ENCODE results near the gene TMEM17. TPM values are rescaled to one million over a fixed set of nuclear protein-coding genes. Genes with fewer than 3 reads are reported as not detected.

The TMEM17 gene
- total RNA-seq, 1 donor from 2014 or later: not detected

GRCh38 chr2:62475172-62476011 is 30.6 kb downstream of the TMEM17 start:
- Mint-ChIP-seq H3K4me3 (ENCODE audit: low read depth) (no peak overlapping the region), H3K27ac (no peak overlapping the region), H3K36me3 (ENCODE audit: low read depth) (no peaks in the 10 kb centered on the region), H3K4me1 (ENCODE audit: low read depth) (peaks cover 2% of the 10 kb centered on the region), H3K9me3 (no peaks in the 10 kb centered on the region), H3K27me3 (ENCODE audit: low read depth) (peaks cover 19% of the 10 kb centered on the region)
- no peak for DNase-seq (ENCODE audit: low spot score)
- intact Hi-C loops (cut with micrococcal nuclease): no loop called here

- H3K9me3 Mint-ChIP-seq: no peaks in the 10 kb centered on the region
- no peaks in the 10 kb centered on the region for H3K36me3 Mint-ChIP-seq (ENCODE audit: low read depth)
- no peak for DNase-seq (ENCODE audit: low spot score)
- no peak overlapping the region for H3K4me3 Mint-ChIP-seq (ENCODE audit: low read depth)
- H3K27me3 Mint-ChIP-seq (ENCODE audit: low read depth): peaks cover 19% of the 10 kb centered on the region
- H3K27ac Mint-ChIP-seq: no peak overlapping the region
- intact Hi-C loops (cut with micrococcal nuclease): no loop called here
- peaks cover 2% of the 10 kb centered on the region for H3K4me1 Mint-ChIP-seq (ENCODE audit: low read depth)
Observed at GRCh38 chr2:62474176-62474575, 31.8 kb downstream of the TMEM17 start.

- Mint-ChIP-seq H3K27ac (no peak overlapping the region), H3K36me3 (ENCODE audit: low read depth) (no peaks in the 10 kb centered on the region), H3K4me3 (ENCODE audit: low read depth) (no peak overlapping the region), H3K27me3 (ENCODE audit: low read depth) (peaks cover 20% of the 10 kb centered on the region), H3K4me1 (ENCODE audit: low read depth) (peaks cover 2% of the 10 kb centered on the region), H3K9me3 (no peaks in the 10 kb centered on the region)
- intact Hi-C loops (cut with micrococcal nuclease): no loop called here
- DNase-seq (ENCODE audit: low spot score): no peak
Observed at GRCh38 chr2:62473246-62473827, 32.7 kb downstream of the TMEM17 start.

- H3K4me1 Mint-ChIP-seq (ENCODE audit: low read depth): peaks cover 2% of the 10 kb centered on the region
- H3K27ac Mint-ChIP-seq: no peak overlapping the region
- DNase-seq (ENCODE audit: low spot score): no peak
- no peak overlapping the region for H3K4me3 Mint-ChIP-seq (ENCODE audit: low read depth)
- peaks cover 21% of the 10 kb centered on the region for H3K27me3 Mint-ChIP-seq (ENCODE audit: low read depth)
- intact Hi-C loops (cut with micrococcal nuclease): no loop called here
- no peaks in the 10 kb centered on the region for H3K36me3 Mint-ChIP-seq (ENCODE audit: low read depth)
- no peaks in the 10 kb centered on the region for H3K9me3 Mint-ChIP-seq
Observed at GRCh38 chr2:62472312-62472711, 33.7 kb downstream of the TMEM17 start.

- Mint-ChIP-seq H3K9me3 (no peaks in the 10 kb centered on the region), H3K36me3 (ENCODE audit: low read depth) (no peaks in the 10 kb centered on the region), H3K4me3 (ENCODE audit: low read depth) (no peak overlapping the region), H3K27ac (no peak overlapping the region), H3K27me3 (ENCODE audit: low read depth) (peaks cover 21% of the 10 kb centered on the region), H3K4me1 (ENCODE audit: low read depth) (peaks cover 2% of the 10 kb centered on the region)
- no peak for DNase-seq (ENCODE audit: low spot score)
- intact Hi-C loops (cut with micrococcal nuclease): no loop called here
Observed at GRCh38 chr2:62471816-62472215, 34.2 kb downstream of the TMEM17 start.

- intact Hi-C loops (cut with micrococcal nuclease): no loop called here
- no peak overlapping the region for H3K4me3 Mint-ChIP-seq (ENCODE audit: low read depth)
- no peak for DNase-seq (ENCODE audit: low spot score)
- no peak overlapping the region for H3K27ac Mint-ChIP-seq
- H3K9me3 Mint-ChIP-seq: no peaks in the 10 kb centered on the region
- peaks cover 20% of the 10 kb centered on the region for H3K27me3 Mint-ChIP-seq (ENCODE audit: low read depth)
- H3K4me1 Mint-ChIP-seq (ENCODE audit: low read depth): peaks cover 2% of the 10 kb centered on the region
- H3K36me3 Mint-ChIP-seq (ENCODE audit: low read depth): no peaks in the 10 kb centered on the region
Observed at GRCh38 chr2:62471404-62471803, 34.6 kb downstream of the TMEM17 start.

GRCh38 chr2:62469548-62469947 is 36.4 kb downstream of the TMEM17 start:
- no peak overlapping the region for H3K4me3 Mint-ChIP-seq (ENCODE audit: low read depth)
- no peak overlapping the region for H3K27ac Mint-ChIP-seq
- no peaks in the 10 kb centered on the region for H3K4me1 Mint-ChIP-seq (ENCODE audit: low read depth)
- peaks cover 13% of the 10 kb centered on the region for H3K27me3 Mint-ChIP-seq (ENCODE audit: low read depth)
- intact Hi-C loops (cut with micrococcal nuclease): no loop called here
- no peaks in the 10 kb centered on the region for H3K36me3 Mint-ChIP-seq (ENCODE audit: low read depth)
- H3K9me3 Mint-ChIP-seq: no peaks in the 10 kb centered on the region
- no peak for DNase-seq (ENCODE audit: low spot score)

- no peaks in the 10 kb centered on the region for H3K9me3 Mint-ChIP-seq
- peaks cover 10% of the 10 kb centered on the region for H3K27me3 Mint-ChIP-seq (ENCODE audit: low read depth)
- no peaks in the 10 kb centered on the region for H3K4me1 Mint-ChIP-seq (ENCODE audit: low read depth)
- no peaks in the 10 kb centered on the region for H3K36me3 Mint-ChIP-seq (ENCODE audit: low read depth)
- no peak overlapping the region for H3K4me3 Mint-ChIP-seq (ENCODE audit: low read depth)
- no peak for DNase-seq (ENCODE audit: low spot score)
- intact Hi-C loops (cut with micrococcal nuclease): no loop called here
- no peak overlapping the region for H3K27ac Mint-ChIP-seq
Observed at GRCh38 chr2:62469114-62469513, 36.9 kb downstream of the TMEM17 start.

- H3K27ac Mint-ChIP-seq: no peak overlapping the region
- H3K27me3 Mint-ChIP-seq (ENCODE audit: low read depth): peaks cover 2% of the 10 kb centered on the region
- H3K9me3 Mint-ChIP-seq: no peaks in the 10 kb centered on the region
- H3K4me3 Mint-ChIP-seq (ENCODE audit: low read depth): no peak overlapping the region
- no peak for DNase-seq (ENCODE audit: low spot score)
- intact Hi-C loops (cut with micrococcal nuclease): no loop called here
- H3K4me1 Mint-ChIP-seq (ENCODE audit: low read depth): no peaks in the 10 kb centered on the region
- H3K36me3 Mint-ChIP-seq (ENCODE audit: low read depth): no peaks in the 10 kb centered on the region
Observed at GRCh38 chr2:62467475-62468321, 38.3 kb downstream of the TMEM17 start.

GRCh38 chr2:62467100-62467474 is 38.9 kb downstream of the TMEM17 start:
- Mint-ChIP-seq H3K4me1 (ENCODE audit: low read depth) (no peaks in the 10 kb centered on the region), H3K36me3 (ENCODE audit: low read depth) (no peaks in the 10 kb centered on the region), H3K4me3 (ENCODE audit: low read depth) (no peak overlapping the region), H3K9me3 (no peaks in the 10 kb centered on the region), H3K27me3 (ENCODE audit: low read depth) (peaks cover 2% of the 10 kb centered on the region), H3K27ac (no peak overlapping the region)
- intact Hi-C loops (cut with micrococcal nuclease): no loop called here
- DNase-seq (ENCODE audit: low spot score): no peak

- Mint-ChIP-seq H3K9me3 (no peaks in the 10 kb centered on the region), H3K36me3 (ENCODE audit: low read depth) (no peaks in the 10 kb centered on the region), H3K27me3 (ENCODE audit: low read depth) (peaks cover 2% of the 10 kb centered on the region), H3K4me3 (ENCODE audit: low read depth) (no peak overlapping the region), H3K27ac (no peak overlapping the region), H3K4me1 (ENCODE audit: low read depth) (no peaks in the 10 kb centered on the region)
- no peak for DNase-seq (ENCODE audit: low spot score)
- intact Hi-C loops (cut with micrococcal nuclease): no loop called here
Observed at GRCh38 chr2:62466503-62466854, 39.5 kb downstream of the TMEM17 start.

GRCh38 chr2:62465741-62466502 is 40.1 kb downstream of the TMEM17 start:
- H3K27me3 Mint-ChIP-seq (ENCODE audit: low read depth): peaks cover 2% of the 10 kb centered on the region
- H3K4me3 Mint-ChIP-seq (ENCODE audit: low read depth): no peak overlapping the region
- H3K9me3 Mint-ChIP-seq: no peaks in the 10 kb centered on the region
- DNase-seq (ENCODE audit: low spot score): no peak
- no peak overlapping the region for H3K27ac Mint-ChIP-seq
- H3K36me3 Mint-ChIP-seq (ENCODE audit: low read depth): no peaks in the 10 kb centered on the region
- intact Hi-C loops (cut with micrococcal nuclease): no loop called here
- H3K4me1 Mint-ChIP-seq (ENCODE audit: low read depth): no peaks in the 10 kb centered on the region

All from activated T-helper 2 cell treated with anti-CD3 and anti-CD28 coated beads, Interferon-gamma antibody, Interleukin-2, Interleukin-4, amounts not matched to agents 10 μg/mL and 5 μg/mL and 100 μg/mL, durations not matched to agents 14 hours and 24 hours and 36 hours (primary cell).